Upper lobe of right lung (tissue), 1 donor: ENCODE measurements around the gene KREMEN2. TPM values are rescaled to one million over a fixed set of nuclear protein-coding genes. Genes with fewer than 3 reads are reported as not detected.
A peak's percentile ranks its signal among the peaks of the same experiment; 100 is the strongest.

Experiments
- ATAC-seq: fragments of 200-7000 bp; cut with Tn5 transposase; one replicate; pipeline ENCODE4 v1.9.1; 2020; ENCODE audit warnings: mild to moderate bottlenecking, moderate library complexity
- DNase-seq: peaks from one replicate; pipeline ENCODE4 v3.0.0-alpha.2; 2020
- H3K27ac ChIP-seq: fragments of 200-600 bp; one replicate; pipeline ENCODE4 v1.8.0; 2022
- H3K27me3 ChIP-seq: fragments of 200-600 bp; one replicate; pipeline ENCODE4 v1.8.0; 2022; ENCODE audit warnings: mild to moderate bottlenecking
- H3K36me3 ChIP-seq: fragments of 200-600 bp; one replicate; pipeline ENCODE4 v1.8.0; 2022
- H3K4me1 ChIP-seq: fragments of 200-600 bp; one replicate; pipeline ENCODE4 v1.8.0; 2022
- H3K4me3 ChIP-seq: fragments of 200-600 bp; one replicate; pipeline ENCODE4 v1.8.0; 2022; ENCODE audit warnings: mild to moderate bottlenecking
- H3K9me3 ChIP-seq: fragments of 200-600 bp; one replicate; pipeline ENCODE4 v1.8.0; 2022
- CTCF ChIP-seq: fragments of 200-600 bp; IDR thresholded peaks from one replicate; pipeline ENCODE4 v1.8.0; 2022; ENCODE audit warnings: antibody characterized with exemption
- intact Hi-C: fragments of 100-400 bp; cut with DNase I; formaldehyde crosslinking; loops from one replicate; pipeline ENCODE4 v1.11.0; 2022
- total RNA-seq: library from RNA; stranded (reverse); fragmentation: NEBNext Ultra II Directional; extraction: Animal tissue kit (Norgen Biotek cat#: 25700); gene quantifications from one replicate; pipeline ENCODE4 v1.2.1, GENCODE V29; 2021
- donor health status: DM: no; HTN: yes; CAD: no; lungs with severe emphysema.

KREMEN2 gene
- total RNA-seq, 1 donor from 2014 or later: not detected

- Histone ChIP-seq H3K9me3 (no peaks in the 10 kb centered on the region), H3K27me3 (peaks cover 2% of the 10 kb centered on the region)
- intact Hi-C loops: no loop called here
Measured at GRCh38 chr16:2999929-3000328, 35.9 kb downstream of the KREMEN2 start.

GRCh38 chr16:3000540-3000939, 36.5 kb downstream of the KREMEN2 start:
- H3K36me3 ChIP-seq: no peaks in the 10 kb centered on the region
- no peak overlapping the region for H3K27ac ChIP-seq
- no peak for DNase-seq
- TF ChIP-seq CTCF: no peak
- no peak for ATAC-seq
- intact Hi-C loops: no loop called here
- no peaks in the 10 kb centered on the region for H3K9me3 ChIP-seq
- peaks cover 6% of the 10 kb centered on the region for H3K27me3 ChIP-seq
- H3K4me1 ChIP-seq: no peaks in the 10 kb centered on the region
- H3K4me3 ChIP-seq: no peak overlapping the region

More at GRCh38 chr16:2999929-3000328, 35.9 kb downstream of the KREMEN2 start:
- no peaks in the 10 kb centered on the region for H3K36me3 ChIP-seq
- no peak overlapping the region for H3K4me3 ChIP-seq
- no peak for DNase-seq
- TF ChIP-seq CTCF: no peak
- no peaks in the 10 kb centered on the region for H3K4me1 ChIP-seq
- no peak overlapping the region for H3K27ac ChIP-seq
- ATAC-seq: no peak

- intact Hi-C loops: no loop called here
Measured at GRCh38 chr16:3001316-3001715, 37.2 kb downstream of the KREMEN2 start.

GRCh38 chr16:3003582-3004270, 39.7 kb downstream of the KREMEN2 start:
- no peak overlapping the region for H3K27ac ChIP-seq
- H3K27me3 ChIP-seq: peaks cover 13% of the 10 kb centered on the region
- no peak overlapping the region for H3K4me3 ChIP-seq
- DNase-seq (peak; percentile 98), ATAC-seq (peak; percentile 97)
- H3K36me3 ChIP-seq: no peaks in the 10 kb centered on the region
- intact Hi-C loops: no loop called here
- H3K9me3 ChIP-seq: no peaks in the 10 kb centered on the region
- peaks cover 18% of the 10 kb centered on the region for H3K4me1 ChIP-seq
- peak; percentile 56 for TF ChIP-seq CTCF

More at GRCh38 chr16:3001316-3001715, 37.2 kb downstream of the KREMEN2 start:
- Histone ChIP-seq H3K9me3 (no peaks in the 10 kb centered on the region), H3K4me3 (no peak overlapping the region), H3K4me1 (no peaks in the 10 kb centered on the region), H3K36me3 (no peaks in the 10 kb centered on the region), H3K27me3 (peaks cover 13% of the 10 kb centered on the region), H3K27ac (no peak overlapping the region)
- DNase-seq: no peak
- no peak for ATAC-seq
- no peak for TF ChIP-seq CTCF

GRCh38 chr16:3004319-3004718, 40.2 kb downstream of the KREMEN2 start:
- H3K36me3 ChIP-seq: no peaks in the 10 kb centered on the region
- TF ChIP-seq CTCF: no peak
- no peak overlapping the region for H3K4me3 ChIP-seq
- DNase-seq (no peak), ATAC-seq (no peak)
- no peak overlapping the region for H3K27ac ChIP-seq
- intact Hi-C loops: no loop called here
- peaks cover 19% of the 10 kb centered on the region for H3K4me1 ChIP-seq
- H3K9me3 ChIP-seq: no peaks in the 10 kb centered on the region
- peaks cover 15% of the 10 kb centered on the region for H3K27me3 ChIP-seq
